Esophagus mucosa (tissue), 1 donor: ENCODE measurements around the gene VGLL4. TPM values are rescaled to one million over a fixed set of nuclear protein-coding genes. Genes with fewer than 3 reads are reported as not detected.
A peak's percentile ranks its signal among the peaks of the same experiment; 100 is the strongest.
"Not testable (repeated sequence)": the region's sequence is repeated elsewhere in the genome, so short reads cannot be mapped to it uniquely, and the experiment has no call there.

Experiments used
- ATAC-seq: fragments of 200-7000 bp; cut with Tn5 transposase; one replicate; pipeline ENCODE4 v1.9.1; 2020
- total RNA-seq: library from RNA; stranded (reverse); gene quantifications from one replicate; pipeline ENCODE4 v1.2.4, GENCODE V29; 2023
- donor health status: DM: yes; HTN: yes; CAD: no.

VGLL4 gene
- total RNA-seq, 1 donor from 2014 or later = 36.3 TPM

DNA sequence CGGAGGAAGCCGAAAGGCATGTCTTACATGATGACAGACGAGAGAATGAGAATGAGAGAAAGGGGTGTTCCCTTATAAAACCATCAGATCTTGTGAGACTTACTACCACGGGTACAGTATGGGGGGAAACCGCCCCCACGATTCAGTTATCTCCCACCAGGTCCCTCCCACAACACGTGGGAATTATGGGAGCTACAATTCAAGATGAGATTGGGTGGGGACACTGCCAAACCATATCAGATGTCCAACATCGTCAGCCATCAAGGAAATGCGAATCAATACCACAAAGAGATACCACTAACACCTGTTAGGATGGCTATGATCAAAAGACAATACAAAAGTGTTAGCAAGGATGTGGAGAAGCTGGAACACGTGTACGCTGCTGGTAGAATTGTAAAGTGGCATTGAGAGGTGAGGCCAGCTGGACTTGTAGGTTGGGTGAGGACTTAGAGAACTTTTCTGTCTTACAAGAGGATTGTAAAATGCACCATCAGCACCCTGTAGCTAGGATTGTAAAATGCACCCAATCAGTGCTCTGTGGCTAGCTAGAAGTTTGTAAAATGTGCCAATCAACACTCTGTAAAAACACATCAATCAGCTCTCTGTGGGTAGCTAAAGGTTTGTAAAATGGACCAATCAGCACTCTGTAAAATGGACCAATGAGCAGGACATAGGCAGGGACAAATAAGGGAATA lies 37.5 kb downstream of the VGLL4 start:
- no peak for ATAC-seq

- no peak for ATAC-seq
Measured at GRCh38 chr3:11605398-11605797, 38.3 kb downstream of the VGLL4 start.

GRCh38 chr3:11604139-11604892 lies 39.4 kb downstream of the VGLL4 start:
- ATAC-seq = no peak

- no peak for ATAC-seq
Measured at GRCh38 chr3:11603628-11604027, 40.1 kb downstream of the VGLL4 start.

DNA sequence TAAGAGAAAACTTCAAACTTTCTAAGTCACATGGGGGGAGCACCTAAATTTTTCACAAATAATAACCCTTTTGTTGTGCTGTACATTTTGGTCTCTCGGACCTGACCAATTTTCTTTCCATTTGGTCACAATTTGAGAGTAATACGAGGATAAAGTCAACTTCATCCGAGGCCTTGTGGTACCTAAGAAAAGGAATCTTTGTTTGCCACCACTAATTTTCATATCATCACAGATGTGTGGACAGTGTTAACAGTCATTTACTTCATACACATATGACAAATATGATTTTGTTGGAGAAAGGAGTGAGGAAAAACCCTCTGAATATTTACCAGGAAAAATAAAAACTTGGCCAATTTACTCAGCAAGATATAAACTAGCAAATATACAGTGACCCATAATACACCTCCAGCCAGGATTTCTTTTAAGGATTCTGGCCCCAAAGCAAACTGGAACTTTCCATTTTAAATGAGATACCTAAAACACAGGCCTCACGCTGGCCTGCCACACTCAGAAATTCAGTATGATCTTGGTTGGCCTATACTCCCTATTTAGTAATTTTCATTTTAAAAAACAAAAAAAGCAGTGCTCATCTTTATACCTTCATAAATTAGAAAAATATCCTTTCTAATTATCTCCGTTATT lies 40.7 kb downstream of the VGLL4 start:
- ATAC-seq = no peak

DNA sequence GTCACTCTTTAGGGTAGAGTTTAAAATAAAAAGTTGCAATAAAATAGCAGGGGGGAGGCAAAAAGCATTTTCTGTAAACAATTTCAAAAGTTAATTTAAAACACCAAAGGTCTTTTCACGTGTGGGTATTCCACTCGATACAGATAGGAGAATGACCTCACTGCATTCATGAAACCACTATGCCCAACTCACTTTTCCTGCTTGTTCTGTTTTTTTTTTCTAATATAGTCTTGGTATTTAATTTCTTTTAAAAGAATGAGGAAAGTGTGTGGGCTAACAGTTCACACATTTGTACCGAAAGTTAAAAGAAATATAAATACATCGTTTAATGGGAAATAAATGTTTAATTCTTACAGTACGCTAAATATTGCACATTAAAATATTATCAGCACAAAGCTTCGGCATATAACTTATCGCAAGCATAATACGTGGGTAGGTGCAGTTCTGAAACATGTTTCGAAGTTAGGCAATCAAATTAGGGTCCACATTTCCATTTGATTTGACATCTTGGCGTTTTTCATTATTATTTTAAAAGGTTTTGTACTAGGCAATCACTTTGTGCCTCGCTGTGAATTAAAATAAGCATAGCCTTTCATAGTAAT lies 41.4 kb downstream of the VGLL4 start:
- no peak for ATAC-seq

GRCh38 chr3:11601446-11602238 lies 42.1 kb downstream of the VGLL4 start:
- ATAC-seq = peak; percentile 12

GRCh38 chr3:11600501-11601282 lies 43.0 kb downstream of the VGLL4 start:
- peak; percentile 96 for ATAC-seq

- no peak for ATAC-seq
Measured at GRCh38 chr3:11596387-11596786, 47.3 kb downstream of the VGLL4 start.

DNA sequence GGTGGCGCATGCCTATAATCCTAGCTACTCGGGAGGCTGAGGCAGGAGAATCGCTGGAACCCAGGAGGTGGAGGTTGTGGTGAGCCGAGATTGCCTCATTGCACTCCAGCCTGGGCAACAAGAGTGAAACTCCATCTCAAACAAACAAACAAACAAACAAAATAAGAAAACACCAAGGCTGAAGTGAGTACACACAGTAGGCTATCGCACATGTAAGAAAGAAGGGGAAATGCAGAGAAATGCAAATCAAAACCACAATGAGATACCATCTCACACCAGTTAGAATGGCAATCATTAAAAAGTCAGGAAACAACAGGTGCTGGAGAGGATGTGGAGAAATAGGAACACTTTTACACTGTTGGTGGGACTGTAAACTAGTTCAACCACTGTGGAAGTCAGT lies 48.7 kb downstream of the VGLL4 start:
- not testable (repeated sequence) for ATAC-seq

GRCh38 chr3:11593318-11594034 lies 50.2 kb downstream of the VGLL4 start:
- ATAC-seq = no peak

DNA sequence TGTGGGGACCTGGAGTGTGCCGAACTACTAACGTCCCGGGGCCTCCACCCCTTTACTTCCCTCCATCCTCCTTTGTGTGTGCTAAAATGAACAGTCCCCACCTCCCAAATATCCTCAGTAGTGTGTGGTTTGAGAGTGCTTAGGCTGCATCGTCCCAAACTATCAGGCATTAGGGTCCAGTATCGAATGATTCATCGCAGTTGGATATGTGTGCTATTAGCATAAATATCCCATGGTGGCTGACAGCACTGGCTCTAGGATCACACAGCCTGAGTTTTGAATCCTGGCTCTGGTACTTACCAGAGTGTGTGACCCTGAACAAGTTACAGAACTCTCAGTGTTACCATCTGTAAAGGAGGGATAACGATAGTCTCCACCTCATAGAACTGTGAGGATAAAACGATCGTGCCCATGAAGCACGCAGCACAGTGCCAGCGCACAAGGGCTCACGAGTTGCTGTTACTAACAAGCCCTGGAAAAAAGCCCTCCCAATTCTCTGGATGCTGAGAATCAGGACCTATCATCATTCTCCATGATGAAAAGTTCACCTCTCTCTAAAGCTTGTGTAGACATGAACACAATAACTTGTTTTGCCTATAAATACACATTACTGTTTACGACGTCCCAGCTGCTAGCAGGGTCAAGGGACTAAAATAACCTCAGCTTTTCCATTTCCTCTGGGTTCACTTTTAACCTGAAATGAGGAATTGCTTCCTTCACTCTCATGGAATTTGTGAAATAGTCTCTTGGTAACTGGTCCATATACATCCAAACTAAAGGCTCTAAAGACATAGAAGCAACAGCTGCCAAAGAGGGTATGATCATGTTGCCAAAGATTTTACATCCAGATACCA lies 51.0 kb downstream of the VGLL4 start:
- no peak for ATAC-seq

- peak; percentile 84 for ATAC-seq
Measured at GRCh38 chr3:11591391-11592282, 52.1 kb downstream of the VGLL4 start.

- peak; percentile 26 for ATAC-seq
Measured at GRCh38 chr3:11591002-11591355, 52.7 kb downstream of the VGLL4 start.

- no peak for ATAC-seq
Measured at GRCh38 chr3:11589706-11590105, 54.0 kb downstream of the VGLL4 start.

DNA sequence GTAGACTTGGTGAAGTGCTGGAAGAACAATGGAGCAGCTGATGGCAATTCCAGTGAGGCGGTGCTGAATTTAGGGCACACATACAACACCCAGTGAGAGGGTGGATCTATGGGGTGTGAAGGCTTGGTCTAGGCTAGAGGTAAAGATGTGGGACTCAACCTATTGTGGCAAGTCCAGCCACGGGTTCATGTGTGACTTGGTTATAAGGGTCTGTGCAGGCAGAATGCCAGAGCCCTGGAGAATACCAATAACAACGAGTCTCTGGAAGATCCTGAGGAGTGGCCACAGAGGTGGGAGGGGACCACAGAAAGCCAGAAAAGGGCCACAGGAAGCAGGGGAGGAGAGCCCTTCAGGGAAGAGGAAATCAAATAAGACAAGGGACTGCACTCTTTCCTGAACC lies 55.0 kb downstream of the VGLL4 start:
- no peak for ATAC-seq

GRCh38 chr3:11588338-11588737 lies 55.4 kb downstream of the VGLL4 start:
- no peak for ATAC-seq

DNA sequence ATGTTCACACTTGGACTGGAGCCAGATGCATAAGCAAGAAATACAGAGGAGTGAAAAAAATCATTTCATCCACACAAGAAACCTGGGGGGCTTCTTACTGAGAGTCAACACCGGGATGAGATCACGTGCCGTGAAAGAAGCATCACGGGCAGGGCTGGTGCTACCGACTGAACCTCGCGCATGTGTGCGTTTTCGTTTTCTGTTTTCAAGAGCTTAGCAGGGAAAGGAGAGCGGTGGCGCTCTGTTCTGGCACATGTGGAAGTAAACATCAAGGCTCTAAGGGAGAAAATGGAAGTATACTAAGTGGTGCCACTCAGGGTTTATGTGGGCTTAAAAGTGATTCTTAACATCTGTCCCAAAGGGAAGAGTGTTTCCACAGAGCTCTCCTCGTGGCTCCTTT lies 55.9 kb downstream of the VGLL4 start:
- ATAC-seq = no peak

- ATAC-seq = no peak
Measured at GRCh38 chr3:11584570-11584969, 59.1 kb downstream of the VGLL4 start.
